Measurements from ENCODE around the gene LSG1.
"Not testable (repeated sequence)": the region's sequence is repeated elsewhere in the genome, so short reads cannot be mapped to it uniquely, and the experiment has no call there.

LSG1 gene

DNA sequence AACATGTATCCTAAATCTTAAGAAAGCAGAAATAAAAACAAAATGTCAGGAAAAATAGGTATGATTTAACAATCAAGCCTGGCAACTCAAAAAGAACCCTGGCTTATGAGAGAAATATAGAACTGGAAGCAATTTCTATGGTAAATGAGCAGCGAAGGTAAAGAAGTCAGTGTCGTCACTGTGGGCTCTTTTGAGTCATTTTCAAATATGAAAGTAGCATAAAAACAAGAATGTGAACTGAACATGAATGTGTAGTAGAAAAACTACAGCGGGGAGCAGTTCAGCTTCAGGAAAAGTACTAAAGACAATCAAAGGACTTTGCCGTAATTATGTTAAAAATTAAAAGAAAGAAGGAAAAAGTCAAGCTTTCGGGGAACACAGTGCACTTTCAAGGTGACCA is 17.5 kb downstream of the LSG1 start:
- no peak for DNase-seq

DNA sequence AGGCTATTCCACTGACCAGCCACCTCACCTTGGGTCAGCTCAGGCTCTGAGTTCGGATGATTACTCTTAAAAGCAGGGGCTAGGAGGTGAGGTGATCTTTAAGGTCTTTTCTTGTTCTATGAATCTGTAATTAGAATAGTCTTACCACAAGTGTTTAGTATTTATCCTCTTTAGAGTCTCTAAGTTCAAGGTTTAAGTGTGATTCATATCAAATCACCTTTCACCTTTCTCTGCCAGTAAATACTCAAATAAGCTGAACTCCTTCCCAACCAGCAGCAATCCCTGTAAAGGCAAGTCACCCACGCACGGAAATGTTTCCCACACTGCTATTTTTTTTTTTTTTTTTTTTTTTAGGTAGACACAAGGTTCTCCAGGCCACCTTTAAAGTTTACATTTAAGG is 24.2 kb downstream of the LSG1 start:
- DNase-seq = no peak

DNA sequence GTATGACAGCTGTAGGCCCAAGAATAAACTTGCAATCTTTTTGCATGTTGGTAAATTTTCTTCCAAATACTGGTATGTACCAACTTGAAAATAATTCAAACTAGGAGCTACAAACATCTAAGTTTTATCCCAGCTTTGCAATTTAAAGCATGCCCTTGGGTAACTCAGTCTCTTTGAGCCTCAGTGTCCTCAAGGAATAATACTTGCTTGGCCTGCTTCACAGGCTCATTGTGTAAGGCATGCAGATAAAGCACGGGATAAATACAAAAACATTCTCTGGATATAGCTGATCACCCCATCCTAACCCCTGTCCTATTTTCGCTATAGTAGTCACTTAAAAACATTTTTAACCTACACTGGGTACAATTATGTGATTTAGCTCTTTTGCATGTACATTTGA is 29.2 kb downstream of the LSG1 start:
- no peak for DNase-seq

DNA sequence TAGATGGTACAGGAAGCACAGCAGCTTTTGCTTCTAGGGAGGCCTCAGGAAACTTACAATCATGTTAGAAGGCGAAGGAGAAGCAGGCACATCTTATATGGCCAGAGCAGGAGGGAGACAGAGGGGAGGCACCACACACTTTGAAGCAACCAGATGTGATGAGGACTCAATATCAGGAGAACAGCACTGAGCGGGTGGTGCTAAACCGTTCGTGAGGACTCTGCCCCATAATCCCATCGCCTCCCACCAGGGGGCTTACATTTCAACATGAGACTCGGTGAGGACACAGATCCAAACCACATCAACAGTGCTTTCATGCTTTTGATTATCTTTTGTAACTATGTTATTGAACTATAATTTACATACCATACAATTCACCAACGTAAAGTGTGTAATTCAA is 31.2 kb downstream of the LSG1 start:
- no peak for DNase-seq

DNA sequence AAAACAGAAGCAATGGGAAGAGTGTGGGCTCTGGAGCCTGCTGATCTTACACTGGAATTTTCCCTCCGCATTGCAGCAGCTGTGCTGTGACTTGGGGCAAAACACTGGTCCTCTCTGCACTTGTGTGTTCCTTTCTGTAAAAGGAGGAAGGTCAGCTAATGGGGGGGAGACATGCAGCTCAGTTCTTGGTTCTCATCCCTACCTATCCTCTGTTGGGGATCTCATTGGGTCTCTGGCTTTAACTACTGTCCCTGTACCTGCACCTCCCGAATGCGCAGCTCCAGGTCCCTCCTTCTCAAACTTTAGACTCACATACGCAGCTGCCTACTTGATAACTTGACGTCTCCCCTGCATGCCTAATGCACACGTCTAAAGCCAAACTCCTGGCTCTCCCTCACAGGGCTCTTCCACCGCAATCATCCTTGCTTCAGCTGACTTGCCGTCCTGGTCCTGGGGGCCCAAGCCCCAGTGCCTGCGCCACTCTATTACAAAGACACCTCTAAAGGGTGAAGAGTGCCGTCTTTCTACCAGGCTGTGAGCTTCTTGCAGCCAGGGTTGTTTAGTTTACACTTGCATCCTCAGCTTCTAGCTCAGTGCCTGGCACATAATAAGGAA is 32.9 kb downstream of the LSG1 start:
- DNase-seq = no peak

DNA sequence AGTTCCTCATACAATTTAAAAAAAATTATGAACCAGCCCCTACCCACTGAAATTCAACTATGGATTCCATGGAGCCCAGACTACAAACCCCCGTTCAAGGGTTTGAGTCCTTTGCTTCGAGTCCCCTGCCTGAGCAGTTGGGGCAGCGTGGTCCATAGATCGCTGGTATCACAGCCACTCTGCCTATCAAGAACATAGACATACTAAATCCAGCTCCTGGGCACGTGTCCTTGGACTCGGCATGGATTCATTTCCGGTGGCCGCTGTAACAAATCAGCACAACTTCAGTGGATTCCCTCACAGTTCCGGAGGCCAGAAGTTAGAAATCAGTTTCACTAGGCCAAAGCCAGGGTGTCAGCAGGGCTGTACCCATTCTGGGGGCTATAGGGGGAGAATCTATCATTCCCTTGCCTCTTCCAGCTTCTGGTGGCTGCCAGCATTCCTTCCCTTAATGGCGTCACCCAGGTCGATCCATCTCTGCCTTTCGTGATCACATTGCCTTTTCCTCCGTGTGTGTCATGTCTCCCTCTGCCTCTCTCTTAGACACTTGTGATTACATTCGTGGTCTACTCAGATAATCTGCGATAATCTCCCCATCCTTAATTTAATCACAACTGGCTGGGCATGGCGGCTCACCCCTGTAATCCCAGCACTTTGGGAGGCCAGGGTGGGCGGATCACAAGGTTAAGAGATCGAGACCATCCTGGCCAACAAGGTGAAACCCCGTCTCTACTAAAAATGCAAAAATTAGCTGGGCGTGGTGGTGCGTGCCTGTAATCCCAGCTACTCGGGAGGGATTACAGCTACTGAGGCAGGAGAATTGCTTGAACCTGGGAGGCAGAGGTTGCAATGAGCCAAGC is 34.2 kb downstream of the LSG1 start:
- DNase-seq = no peak

DNA sequence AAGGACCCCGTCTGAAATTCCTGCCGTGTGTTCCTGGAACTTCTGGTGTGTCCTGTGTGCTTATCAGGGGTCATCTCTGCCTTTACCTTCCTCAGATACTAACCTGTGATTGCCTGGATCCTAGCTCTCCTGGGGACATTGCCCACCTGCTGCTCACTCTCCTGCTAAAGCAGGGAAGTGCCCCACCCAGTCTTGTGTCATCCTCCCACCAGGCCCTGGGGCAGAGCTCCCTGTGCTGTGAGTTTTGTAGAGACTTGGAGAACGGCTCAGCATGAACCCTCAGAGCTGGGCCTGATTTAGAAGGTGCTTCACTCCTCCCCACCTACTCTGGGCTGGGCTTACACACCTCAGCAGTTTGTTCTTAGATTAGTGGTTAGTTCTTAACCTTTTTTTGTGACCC is 34.9 kb downstream of the LSG1 start:
- no peak for DNase-seq

DNA sequence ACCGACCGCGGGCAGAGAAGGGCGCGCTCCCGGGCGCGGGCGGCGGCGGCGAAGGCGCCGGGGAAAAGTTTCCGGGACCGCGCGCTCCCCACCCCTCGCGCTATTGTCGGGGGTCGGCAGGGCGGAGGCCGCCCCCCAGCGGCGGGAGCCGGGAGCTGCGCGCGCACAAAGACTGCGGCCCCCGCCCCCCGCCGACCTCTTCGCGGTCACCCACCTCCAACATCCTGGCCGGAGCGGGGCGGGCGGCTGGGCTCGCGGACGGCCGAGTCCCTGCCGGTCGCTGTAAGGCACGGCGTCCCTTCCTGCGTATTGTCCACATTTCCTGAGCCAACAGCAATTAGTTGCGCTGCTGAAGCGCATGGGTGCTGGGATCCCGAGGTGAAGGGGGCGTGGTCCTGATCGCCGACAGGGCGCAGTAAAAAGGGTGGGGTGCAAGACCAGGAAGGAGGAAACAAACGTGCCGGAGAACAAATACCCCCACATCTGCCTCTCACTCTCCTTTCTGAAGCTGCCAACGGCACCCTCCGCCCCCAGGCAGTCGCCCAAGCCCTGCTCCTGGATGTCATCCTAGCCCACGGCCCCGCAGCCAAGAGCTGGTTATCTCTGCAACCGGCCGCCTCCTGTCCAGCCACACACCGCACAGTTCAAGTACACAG is 38.5 kb downstream of the LSG1 start, which contains the start of gene TMEM44:
TMEM44 (minus strand) TSS at position 71 of the 656 bp plus-strand sequence. CDS start 204 bp downstream, outside the sequence.
- DNase-seq = no peak

DNA sequence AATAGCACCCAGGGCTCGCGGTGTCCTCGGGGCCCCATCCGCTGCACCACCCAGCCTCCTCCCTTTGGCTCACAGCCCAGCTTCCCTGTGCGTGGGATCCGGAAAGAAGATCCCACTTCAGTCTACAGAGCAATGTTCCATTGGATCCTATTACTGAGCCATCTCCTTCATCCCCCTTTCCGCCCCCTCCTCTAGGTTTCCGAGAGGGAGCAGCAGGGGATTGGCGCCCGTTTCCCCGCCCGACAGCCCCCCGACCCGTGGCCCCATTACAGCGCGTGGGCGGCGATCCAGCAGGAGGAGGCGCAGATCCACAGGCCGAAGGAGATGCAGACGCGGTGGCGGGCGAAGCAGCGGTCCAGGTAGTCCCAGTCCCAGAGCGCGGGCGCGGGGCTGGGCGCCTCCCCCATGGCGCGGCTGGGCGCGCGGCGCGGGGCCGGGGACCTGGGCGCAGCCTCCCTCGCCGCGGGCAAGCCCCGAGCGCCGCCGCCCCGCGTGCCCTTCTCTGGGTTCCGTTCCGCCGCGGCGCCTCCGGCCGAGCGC is 39.1 kb downstream of the LSG1 start:
- DNase-seq = no peak

DNA sequence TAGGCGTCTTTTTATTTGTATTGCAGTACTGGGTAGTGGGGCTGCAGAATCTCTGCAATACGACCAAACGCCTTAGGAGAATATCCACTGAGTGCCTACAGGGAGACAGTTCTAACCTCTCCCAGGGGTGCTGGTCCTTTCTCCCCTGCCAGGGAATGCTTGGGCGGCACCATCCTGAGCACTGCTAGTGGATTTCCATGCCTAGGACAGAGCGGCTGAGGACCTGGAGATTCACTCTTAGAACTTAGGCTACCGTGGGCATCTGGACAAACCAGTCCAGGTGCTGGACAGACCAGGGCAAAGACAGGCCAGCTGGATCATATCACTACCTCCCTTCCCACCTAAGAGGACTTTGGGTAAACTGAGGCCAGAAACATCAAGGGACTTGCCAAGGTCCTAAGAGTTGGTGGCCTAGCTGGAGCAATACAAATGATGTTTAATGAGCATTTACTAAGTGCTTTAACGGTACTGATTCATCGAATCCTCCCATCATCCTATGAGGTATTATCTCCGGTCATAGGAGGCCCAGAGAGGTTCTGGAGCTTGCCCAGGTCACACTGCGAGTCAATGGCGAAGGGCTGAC is 39.7 kb downstream of the LSG1 start:
- DNase-seq = no peak

DNA sequence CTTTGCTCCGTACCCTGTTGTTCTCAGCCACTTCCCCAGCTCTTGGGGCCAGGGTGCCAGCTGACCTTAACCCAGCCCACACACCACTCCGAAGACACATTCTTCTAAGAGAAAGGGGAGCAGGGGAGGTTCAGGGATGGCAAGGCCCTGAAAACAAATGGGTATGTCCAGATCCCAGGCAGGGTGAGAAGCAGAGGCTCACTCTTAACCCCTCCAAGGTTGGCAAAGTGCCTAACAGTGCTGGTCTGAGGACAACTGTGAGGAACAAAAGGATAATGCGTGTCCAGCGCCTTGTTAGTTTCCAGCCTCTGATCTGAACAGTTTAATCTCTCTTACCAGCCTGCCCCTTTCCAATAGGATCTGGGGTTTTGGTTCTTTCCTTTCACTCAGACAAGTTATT is 40.3 kb downstream of the LSG1 start:
- no peak for DNase-seq

DNA sequence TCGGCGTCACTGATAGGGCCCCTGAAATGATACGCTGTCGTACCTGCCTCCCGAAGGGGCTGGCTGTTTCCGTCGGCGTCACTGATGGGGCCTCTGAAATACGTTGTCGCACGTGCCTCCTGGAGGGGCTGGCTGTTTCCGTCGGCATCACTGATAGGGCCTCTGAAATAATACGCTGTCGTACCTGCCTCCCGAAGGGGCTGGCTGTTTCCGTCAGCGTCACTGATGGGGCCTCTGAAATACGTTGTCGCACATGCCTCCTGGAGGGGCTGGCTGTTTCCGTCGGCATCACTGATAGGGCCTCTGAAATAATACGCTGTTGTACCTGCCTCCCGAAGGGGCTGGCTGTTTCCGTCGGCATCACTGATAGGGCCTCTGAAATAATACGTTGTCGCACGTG is 41.3 kb downstream of the LSG1 start:
- DNase-seq = not testable (repeated sequence)

DNA sequence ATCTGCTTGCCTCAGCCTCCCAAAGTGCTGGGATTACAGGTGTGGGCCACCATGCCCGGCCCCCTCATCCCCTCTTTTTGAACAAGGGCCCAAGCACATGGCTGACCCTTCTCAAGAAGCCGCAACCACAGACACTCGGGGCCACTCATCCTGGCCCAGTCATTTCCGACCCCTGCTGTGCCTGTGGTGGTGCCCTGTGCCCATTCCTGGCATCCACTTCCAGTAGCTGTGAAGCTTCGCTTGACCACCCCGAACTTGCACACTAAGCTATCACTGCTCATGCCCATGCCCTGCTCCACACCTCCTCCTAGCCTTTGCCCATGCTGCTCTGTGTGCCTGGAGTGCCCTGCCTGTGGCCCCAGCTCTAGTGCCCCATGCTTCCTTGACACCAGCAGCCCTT is 47.0 kb downstream of the LSG1 start:
- DNase-seq = no peak

DNA sequence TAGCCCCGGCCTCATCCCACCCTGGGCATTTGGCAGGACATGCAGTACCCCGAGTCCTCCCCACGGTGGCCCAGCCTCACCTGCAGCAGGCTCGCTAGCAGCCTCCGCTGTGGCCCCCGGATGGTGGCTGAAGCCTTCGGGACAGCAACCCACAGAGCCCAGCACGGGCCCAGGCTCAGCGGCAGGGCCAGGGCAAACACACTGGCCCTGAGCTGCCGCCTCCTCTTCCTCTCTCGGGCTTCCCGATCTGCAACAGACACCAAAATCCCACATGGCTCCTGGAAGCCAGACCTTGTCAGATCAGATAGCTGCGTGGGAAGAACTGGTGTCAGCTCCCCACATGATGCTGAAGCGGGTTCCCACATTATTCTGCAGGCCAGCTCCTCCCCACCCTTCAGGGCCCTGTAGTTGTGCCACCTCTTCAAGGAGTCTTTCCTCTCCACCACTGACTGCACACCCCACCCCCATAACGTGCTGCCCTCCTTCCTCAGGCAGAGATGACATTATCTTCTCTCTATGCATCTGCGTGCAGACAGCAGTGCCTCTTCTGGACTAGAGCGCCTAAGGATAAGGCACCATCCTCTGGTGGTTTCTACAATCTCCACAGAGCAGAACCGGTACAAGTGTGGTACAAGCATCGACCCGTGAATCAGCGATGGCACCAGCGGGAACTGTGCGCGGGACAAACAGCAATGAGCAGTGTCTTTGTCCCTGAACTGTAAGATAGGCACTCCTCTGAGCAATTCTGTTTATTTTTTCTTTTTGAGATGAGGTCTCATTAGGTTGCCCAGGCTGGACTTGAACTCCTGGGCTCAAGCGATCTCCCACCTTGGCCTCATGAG is 48.3 kb downstream of the LSG1 start:
- DNase-seq = no peak

DNA sequence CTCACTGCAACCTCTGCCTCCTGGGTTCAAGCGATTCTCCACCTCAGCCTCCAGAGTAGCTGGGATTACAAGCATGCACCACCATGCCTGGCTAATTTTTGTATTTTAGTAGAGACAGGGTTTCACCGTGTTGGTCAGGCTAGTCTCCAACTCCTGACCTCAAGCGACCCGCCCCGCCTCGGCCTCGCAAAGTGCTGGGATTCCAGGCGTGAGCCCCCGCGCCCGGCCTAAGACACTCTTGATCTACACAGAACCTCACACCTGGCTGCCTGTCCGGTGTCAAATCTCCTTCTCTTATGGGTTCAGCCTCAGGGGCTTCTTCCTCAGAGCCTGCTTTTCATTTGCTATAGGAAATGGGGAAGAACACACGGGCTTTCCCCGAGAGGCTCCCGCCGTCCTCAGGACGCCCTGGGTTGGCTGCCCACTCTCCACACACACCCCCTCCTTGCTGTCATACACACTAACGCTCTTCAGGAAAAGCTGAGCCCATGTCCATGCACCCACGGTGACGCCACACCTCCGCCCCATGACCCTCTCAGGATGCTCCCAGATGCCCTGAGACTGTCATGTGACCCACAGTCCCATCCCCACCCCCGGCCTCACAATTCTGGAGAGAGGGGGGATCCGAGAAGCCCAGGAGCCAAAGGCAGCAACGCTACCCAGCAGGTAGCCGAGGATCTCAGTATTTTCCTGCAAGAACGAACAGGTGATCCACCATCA is 49.2 kb downstream of the LSG1 start:
- DNase-seq = no peak

DNA sequence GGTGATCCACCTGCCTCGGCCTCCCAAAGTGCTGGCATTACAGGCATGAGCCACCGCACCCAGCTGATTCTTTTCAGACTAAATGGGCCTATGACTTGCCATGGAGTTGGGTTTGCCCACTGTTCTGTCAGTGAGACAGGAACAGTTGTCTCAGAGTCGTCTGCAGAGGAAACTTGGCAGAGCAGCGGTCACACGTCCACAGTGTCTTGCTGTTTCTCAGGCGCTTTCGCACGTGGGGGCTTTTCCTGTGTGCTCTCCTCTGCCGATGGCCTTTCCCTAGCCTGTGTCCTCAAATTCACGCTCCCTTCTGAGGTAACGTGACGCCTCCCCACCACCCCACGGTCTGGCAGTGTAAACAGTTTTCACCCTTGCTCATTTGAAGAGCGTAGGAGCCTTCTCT is 50.0 kb downstream of the LSG1 start:
- no peak for DNase-seq

DNA sequence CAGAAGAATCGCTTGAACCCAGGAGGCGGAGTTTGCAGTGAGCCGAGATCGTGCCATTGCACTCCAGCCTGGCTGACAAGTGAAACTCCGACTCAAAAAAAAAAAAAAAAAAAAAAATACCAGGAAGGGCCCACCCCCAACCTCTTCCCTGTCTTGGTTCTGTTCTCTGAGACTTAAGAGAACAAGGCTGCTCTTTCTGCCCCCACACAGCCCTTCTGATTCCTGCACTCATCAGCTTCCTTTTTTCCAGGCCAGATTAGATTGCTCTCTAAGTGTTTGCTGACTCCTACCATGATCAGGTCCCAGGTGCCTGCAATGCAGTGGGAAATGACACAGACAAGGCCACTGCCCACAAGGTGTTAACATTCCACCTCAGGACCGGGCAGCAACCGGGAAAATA is 51.8 kb downstream of the LSG1 start:
- no peak for DNase-seq

DNA sequence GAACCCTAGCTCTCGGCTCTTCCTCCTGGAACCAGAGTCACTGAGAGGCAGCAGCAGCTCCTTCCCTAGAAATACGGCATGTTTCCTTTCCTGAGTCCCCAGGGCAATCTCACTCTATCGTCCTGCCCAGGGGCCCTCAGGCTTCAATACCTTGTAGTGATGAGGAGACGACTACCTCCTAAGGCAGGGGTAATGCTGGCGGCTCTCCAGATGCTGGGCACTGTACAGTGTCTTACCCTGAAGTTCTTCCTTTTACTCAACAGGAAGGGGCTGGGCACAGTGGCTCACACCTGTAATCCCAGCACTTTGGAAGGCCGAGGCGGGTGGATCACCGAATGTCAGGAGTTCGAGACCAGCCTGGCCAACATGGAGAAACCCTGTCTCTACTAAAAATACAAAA is 52.2 kb downstream of the LSG1 start:
- no peak for DNase-seq

DNA sequence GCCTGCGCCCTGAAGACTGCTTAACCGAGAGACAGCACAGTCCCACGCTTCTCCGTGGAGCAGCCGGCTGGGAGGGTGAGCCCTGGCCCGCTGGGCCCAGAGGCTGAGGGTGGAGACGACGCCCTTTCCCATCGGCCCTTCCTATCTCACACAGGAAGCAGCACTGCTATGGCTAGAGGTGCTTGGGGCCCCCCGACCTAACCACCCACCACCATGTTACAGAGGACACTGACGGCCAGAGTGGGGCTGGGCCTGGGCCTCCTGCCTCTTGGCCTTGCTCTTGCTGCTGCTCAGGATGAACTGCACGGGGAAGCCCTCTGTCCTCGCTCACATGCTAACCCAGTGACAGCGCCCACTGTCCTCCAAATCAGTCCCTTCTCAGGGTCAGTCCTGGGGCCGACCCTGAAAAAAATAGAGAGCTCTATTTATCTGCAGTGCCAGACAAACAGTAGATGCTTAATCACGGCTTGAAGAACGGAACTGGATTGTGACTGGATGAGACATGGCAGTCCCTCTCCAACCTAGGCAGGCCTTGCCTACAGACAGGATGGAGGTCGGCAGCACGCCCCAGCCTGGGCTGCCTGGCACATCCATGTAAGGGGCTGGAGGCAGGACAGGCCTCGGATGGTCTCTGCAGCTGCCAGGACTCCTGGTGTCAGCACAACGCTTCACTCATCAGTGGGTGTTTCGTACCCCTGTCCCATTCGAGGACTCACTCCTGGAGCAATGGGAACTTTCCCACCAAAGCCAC is 53.0 kb downstream of the LSG1 start:
- DNase-seq = no peak

DNA sequence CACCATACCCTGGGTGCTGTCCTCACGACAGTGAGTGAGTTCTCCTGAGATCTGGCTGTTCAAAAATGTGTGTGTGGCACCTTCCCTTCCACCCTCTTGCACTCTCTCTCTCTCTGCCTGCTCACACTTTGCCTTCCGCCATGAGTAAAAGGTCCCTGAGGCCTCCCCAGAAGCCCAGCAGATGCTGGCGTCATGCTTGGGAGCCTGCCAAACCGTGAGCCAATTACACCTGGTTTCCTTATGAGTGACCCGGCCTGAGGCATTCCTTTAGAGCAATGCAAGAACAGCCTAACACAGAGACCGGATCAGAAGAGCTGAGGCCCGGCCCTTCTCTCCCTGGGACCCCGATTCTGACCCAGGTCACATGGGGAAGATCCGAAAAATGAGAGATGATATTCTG is 54.2 kb downstream of the LSG1 start:
- no peak for DNase-seq

DNA sequence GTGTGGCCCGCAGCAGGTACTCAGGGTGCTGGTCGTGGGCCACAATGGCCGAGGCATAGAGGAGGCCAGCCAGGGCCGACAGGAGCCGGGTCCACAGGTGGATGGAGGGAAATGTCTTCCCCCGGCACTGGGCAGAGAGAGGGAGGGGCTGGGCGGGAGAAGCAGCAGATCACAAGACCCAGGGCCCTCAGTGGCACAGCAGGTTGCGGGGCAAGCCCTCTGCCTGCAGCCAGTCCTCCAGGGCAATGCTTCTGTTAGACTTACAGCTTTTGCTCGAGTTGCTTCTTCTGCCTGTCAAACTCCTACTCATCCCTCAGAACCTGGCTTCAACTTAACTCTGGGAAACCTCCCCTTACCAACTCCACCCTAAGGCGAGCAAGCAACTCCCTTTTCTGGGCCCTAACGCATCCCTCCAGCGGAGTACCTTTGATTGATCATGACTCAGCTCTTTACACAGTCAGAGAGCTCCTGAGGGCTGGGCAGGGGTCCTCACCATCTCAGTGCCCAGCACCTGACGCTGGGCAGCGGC is 54.8 kb downstream of the LSG1 start:
- DNase-seq = no peak

Measured in cortex of kidney (tissue), 1 donor.